LNCaP clone FGC (cell line): Measurements from ENCODE around the gene ORC5.
A peak's percentile ranks its signal among the peaks of the same experiment; 100 is the strongest.
"Not testable (repeated sequence)": the region's sequence is repeated elsewhere in the genome, so short reads cannot be mapped to it uniquely, and the experiment has no call there.

Source experiments
- DNase-seq: peaks from one replicate; pipeline ENCODE4 v3.0.0-alpha.2; 2011; ENCODE audit warnings: low read depth
- H3K4me3 ChIP-seq: 2 replicates; pipeline ENCODE4 v1.5.1; 2011; ENCODE audit warnings: mild to moderate bottlenecking, low read depth, low read length, control low read depth
- CTCF ChIP-seq: IDR thresholded peaks from 2 replicates; pipeline ENCODE4 v1.5.1; 2012; ENCODE audit warnings: mild to moderate bottlenecking; ENCODE audit not compliant: control insufficient read depth, insufficient read depth; ENCODE audit errors: extremely low read depth

ORC5 gene

DNA sequence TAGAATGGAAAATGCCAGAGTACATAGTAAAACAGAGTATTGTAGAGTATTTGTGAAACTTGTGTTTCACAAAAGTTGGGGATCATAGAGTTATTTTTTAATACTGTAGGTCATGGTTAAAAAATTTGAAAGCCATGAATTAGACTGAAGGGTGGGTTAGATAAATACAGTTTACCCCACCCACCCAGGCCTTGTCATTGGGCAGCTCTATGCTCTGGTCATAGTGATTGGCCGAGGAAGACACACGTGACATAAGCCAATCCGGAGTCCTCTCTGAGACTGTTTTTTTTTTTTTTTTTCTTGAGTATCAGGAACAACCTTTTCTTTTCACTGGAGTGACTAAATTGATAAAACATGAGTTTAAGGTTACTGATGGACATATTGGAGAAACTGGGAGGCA is 33.3 kb upstream of the ORC5 start:
- no peak for TF ChIP-seq CTCF
- DNase-seq, result no peak
- H3K4me3 ChIP-seq, result no peak overlapping the region

DNA sequence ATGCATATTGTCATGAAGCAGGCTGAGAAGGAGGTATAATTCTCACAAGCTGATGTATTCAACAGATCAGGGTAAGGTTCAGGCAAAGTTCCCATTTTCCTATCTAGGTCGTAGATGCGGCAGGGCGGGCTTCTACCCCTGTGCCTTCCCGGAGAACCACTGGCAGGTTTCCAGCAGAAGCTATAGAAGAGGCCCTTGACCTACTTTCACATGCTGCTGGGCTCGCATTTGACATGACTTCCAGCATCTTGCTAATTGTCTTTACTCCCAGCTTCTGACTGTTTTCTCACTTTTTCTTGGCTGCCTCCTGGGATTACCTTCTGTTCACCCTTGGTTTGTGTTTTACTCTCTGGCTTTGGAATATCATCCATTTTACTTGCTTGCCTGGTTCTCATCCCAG is 32.6 kb upstream of the ORC5 start:
- DNase-seq, result no peak
- TF ChIP-seq CTCF, result no peak
- no peak overlapping the region for H3K4me3 ChIP-seq

DNA sequence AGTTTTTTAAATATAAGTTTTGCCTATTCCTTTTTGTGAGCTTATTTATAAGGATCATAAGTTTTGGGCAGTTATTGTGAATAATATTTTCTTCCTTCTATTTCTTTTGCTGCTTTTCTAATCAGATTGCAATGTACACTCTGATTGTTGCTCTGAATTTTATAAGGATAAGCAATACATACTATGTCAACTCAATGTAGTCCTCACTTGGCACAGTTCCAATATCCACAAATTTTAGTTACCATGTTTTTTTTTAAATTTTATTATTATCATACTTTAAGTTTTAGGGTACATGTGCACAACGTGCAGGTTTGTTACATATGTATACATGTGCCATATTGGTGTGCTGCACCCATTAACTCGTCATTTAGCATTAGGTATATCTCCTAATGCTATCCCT is 27.2 kb upstream of the ORC5 start:
- not testable (repeated sequence) for DNase-seq, H3K4me3 ChIP-seq

- H3K4me3 ChIP-seq, result no peak overlapping the region
- DNase-seq, result no peak
- TF ChIP-seq CTCF, result peak; percentile 89
Measured at GRCh38 chr7:104231054-104232046, 23.5 kb upstream of the ORC5 start.

DNA sequence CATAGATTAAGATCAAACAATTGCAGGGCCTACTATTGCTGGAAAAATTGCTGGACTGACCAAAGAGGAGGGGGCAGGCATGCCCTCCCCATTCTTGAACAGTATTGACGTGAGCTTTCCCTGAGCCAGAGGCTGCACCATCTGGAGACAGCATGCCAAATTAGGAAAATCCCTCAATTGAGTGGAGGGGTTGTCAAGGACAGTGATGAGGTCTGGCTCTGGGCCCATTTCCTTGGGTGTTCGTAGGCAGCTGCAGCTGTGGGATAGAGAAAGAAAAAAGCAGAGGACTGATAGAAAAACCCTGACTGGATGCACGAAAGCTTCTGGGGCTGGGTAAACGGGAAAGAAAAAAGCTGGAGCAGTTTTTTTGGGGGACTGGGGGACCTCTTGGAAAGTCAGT is 22.8 kb upstream of the ORC5 start:
- H3K4me3 ChIP-seq, result no peak overlapping the region
- TF ChIP-seq CTCF, result no peak
- DNase-seq, result no peak

DNA sequence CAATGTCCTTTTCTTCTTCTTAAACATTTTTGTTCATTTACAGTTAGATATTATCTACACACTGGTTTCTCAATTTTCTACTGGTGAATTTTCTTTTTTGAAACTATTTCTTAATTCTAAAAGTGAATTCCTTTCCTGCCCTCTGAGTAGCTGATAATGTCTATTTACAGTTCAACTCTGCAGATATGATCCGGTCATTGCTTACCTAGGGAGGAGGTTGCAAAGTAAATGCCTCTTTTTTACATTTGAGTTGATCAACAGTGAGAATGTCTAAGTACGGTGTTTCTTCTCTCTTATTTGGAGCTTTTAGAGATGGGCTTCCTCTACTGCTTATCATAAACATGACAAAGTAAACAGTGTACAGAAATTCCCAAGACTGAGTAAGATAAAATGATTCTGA is 20.6 kb upstream of the ORC5 start:
- no peak overlapping the region for H3K4me3 ChIP-seq
- no peak for TF ChIP-seq CTCF
- no peak for DNase-seq

- no peak for DNase-seq
- no peak overlapping the region for H3K4me3 ChIP-seq
- no peak for TF ChIP-seq CTCF
Measured at GRCh38 chr7:104225451-104225850, 17.6 kb upstream of the ORC5 start.
